HL-60 (cell line): ENCODE results near the gene FAM219B.

Source experiments
- DNase-seq, 2 experiments: peaks; one replicate each; pipeline ENCODE4 v3.0.0-alpha.2; 2010 to 2020; ENCODE audit warnings: low read depth in 1 of 2, low spot score in 1 of 2
- H3K27ac ChIP-seq: fragments of 250-450 bp; sonication (Bioruptor Pico); replicated peaks from 2 replicates; pipeline ENCODE4 v1.5.1; 2020; ENCODE audit warnings: mild to moderate bottlenecking, moderate library complexity
- H3K27me3 ChIP-seq: fragments of 250-450 bp; sonication (Bioruptor Pico); 2 replicates; pipeline ENCODE4 v1.5.1; 2021; ENCODE audit warnings: mild to moderate bottlenecking, moderate library complexity; ENCODE audit not compliant: insufficient read depth, poor library complexity, severe bottlenecking
- H3K4me3 ChIP-seq: replicated peaks from 2 replicates; pipeline ENCODE4 v1.5.1; 2011; ENCODE audit warnings: mild to moderate bottlenecking, control low read depth, low read length; ENCODE audit not compliant: insufficient read depth
- GABPA ChIP-seq: IDR thresholded peaks from 2 replicates; pipeline ENCODE4 v1.6.1; 2012; ENCODE audit warnings: low read depth
- POLR2AphosphoS5 ChIP-seq: IDR thresholded peaks from 2 replicates; pipeline ENCODE4 v1.6.1; 2012; ENCODE audit warnings: low read depth
- SPI1 ChIP-seq: IDR thresholded peaks from 2 replicates; pipeline ENCODE4 v1.6.1; 2012; ENCODE audit warnings: low read depth, mild to moderate bottlenecking, borderline replicate concordance
- TF ChIP-seq, protein P1 (sequence below): IDR thresholded peaks from one replicate; pipeline ENCODE4 v1.5.1; 2011; ENCODE audit warnings: low read length, control low read depth, inconsistent platforms; ENCODE audit not compliant: insufficient read depth
- TF ChIP-seq, protein P2 (sequence below): IDR thresholded peaks from 2 replicates; pipeline ENCODE4 v1.6.1; 2012; ENCODE audit warnings: low read depth; ENCODE audit not compliant: insufficient replicate concordance

FAM219B gene

DNA sequence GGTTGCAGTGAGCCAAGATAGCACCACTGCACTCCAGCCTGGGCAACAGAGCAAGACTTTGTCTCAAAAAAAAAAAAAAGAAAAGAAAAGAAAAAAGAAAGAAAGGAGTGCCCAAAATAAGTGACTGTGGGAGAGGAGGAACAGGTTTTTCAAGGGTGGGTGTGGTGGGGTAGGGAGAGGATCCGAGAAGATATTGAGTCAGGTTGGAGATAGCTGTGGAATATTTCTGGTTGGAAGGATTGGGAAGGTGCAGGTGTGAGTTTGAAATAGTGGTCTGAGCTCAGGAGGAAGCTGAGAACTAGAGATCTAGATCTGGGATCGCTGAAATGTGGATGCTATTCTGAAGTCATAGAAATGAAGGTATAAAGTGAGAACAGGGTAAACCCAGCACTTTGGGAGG, 41.3 kb downstream of the FAM219B start:
- no peak overlapping the region for H3K27ac ChIP-seq
- DNase-seq = no peak
- H3K4me3 ChIP-seq = no peak overlapping the region
- H3K27me3 ChIP-seq = no peaks in the 10 kb centered on the region
- TF ChIP-seq, protein P1, sequence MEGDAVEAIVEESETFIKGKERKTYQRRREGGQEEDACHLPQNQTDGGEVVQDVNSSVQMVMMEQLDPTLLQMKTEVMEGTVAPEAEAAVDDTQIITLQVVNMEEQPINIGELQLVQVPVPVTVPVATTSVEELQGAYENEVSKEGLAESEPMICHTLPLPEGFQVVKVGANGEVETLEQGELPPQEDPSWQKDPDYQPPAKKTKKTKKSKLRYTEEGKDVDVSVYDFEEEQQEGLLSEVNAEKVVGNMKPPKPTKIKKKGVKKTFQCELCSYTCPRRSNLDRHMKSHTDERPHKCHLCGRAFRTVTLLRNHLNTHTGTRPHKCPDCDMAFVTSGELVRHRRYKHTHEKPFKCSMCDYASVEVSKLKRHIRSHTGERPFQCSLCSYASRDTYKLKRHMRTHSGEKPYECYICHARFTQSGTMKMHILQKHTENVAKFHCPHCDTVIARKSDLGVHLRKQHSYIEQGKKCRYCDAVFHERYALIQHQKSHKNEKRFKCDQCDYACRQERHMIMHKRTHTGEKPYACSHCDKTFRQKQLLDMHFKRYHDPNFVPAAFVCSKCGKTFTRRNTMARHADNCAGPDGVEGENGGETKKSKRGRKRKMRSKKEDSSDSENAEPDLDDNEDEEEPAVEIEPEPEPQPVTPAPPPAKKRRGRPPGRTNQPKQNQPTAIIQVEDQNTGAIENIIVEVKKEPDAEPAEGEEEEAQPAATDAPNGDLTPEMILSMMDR = no peak
- no peak for TF ChIP-seq SPI1
- TF ChIP-seq, protein P2, sequence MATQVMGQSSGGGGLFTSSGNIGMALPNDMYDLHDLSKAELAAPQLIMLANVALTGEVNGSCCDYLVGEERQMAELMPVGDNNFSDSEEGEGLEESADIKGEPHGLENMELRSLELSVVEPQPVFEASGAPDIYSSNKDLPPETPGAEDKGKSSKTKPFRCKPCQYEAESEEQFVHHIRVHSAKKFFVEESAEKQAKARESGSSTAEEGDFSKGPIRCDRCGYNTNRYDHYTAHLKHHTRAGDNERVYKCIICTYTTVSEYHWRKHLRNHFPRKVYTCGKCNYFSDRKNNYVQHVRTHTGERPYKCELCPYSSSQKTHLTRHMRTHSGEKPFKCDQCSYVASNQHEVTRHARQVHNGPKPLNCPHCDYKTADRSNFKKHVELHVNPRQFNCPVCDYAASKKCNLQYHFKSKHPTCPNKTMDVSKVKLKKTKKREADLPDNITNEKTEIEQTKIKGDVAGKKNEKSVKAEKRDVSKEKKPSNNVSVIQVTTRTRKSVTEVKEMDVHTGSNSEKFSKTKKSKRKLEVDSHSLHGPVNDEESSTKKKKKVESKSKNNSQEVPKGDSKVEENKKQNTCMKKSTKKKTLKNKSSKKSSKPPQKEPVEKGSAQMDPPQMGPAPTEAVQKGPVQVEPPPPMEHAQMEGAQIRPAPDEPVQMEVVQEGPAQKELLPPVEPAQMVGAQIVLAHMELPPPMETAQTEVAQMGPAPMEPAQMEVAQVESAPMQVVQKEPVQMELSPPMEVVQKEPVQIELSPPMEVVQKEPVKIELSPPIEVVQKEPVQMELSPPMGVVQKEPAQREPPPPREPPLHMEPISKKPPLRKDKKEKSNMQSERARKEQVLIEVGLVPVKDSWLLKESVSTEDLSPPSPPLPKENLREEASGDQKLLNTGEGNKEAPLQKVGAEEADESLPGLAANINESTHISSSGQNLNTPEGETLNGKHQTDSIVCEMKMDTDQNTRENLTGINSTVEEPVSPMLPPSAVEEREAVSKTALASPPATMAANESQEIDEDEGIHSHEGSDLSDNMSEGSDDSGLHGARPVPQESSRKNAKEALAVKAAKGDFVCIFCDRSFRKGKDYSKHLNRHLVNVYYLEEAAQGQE = no peak
- no peak for TF ChIP-seq GABPA
- no peak for TF ChIP-seq POLR2AphosphoS5

DNA sequence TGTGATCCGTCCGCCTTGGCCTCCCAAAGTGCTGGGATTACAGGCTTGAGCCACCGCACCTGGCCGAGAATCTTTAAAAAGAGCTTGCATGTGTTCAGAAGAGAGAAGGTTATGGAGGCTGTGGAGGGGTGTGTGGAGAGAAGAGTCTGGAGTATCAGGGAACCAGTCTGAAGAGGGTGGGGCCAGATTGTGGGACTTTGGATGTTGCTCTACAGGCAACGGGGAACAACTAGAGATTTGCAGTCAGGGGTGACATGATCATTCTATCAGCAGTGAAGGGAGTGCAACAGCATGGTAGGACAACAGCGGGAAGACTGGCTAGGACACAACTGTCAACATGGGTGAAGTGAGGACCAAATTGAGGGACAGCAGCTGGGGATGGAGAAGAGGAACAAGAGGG, 42.4 kb downstream of the FAM219B start:
- no peak overlapping the region for H3K27ac ChIP-seq
- DNase-seq = no peak
- no peaks in the 10 kb centered on the region for H3K27me3 ChIP-seq
- TF ChIP-seq SPI1 (no peak), POLR2AphosphoS5 (no peak), GABPA (no peak)
- TF ChIP-seq, protein P2 = no peak
- TF ChIP-seq, protein P1 = no peak
- H3K4me3 ChIP-seq = no peak overlapping the region

DNA sequence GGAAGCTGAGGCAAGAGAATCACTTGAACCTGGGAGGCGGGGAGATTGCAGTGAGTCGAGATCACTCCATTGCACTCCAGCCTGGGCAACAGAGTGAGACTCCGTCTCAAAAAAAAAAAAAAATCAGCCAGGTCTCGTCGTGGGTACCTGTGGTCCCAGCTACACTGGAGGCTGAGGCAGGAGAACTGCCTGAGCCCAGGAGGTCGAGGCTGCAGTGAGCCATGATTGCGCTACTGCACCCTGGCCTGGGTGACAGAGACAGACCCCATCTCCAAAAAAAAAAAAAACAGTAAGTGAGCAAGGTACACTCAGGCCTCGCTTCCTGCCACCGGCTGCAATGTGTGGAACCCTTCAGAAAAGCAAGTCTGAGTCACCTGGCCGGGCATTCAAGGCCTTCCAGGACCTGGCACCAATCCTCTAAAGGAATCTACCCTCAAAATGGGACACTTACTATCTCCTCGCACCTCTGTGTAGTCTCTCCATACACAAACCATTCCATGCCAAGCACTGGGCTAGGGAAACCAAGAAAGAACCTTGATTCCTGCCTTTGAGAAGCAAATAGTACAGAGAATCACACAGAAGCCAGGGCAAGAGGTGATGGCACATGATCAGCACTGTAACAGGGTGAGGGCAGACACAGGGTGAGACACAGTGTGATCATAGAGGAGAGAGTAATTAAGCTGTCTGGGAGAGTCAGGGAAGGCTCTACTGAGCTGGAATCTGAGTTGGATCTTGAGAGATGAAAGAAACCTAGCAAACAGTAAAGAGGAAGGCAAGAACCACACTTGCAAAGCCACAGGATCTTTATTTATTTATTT, 43.2 kb downstream of the FAM219B start:
- H3K4me3 ChIP-seq = no peak overlapping the region
- no peak for DNase-seq
- TF ChIP-seq, protein P1 = no peak
- H3K27me3 ChIP-seq = no peaks in the 10 kb centered on the region
- no peak overlapping the region for H3K27ac ChIP-seq

DNA sequence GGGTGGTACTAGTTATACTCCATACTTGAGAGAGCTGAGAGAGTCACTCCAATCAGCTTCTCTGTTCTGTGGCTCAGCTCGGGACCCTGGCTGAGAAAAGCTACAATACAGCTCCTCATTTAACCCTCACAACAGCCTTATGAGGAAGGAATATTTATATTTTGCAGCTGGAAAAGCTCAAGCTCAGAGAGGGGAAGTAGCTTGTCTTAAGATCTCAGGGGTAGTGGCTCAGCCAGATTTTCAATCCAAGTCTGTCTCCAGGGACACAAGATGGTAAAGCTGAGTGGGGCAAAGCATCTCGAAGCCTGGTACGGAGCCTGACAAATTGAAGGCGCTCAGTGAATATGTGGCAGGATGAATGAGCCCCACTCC, 48.3 kb downstream of the FAM219B start:
- no peak for DNase-seq
- Histone ChIP-seq H3K27me3 (no peaks in the 10 kb centered on the region), H3K4me3 (no peak overlapping the region), H3K27ac (no peak overlapping the region)
- TF ChIP-seq, protein P1 = no peak
- TF ChIP-seq POLR2AphosphoS5 (no peak), GABPA (no peak), SPI1 (peak; percentile 53; the same call in 1 of the 2 replicates)
- TF ChIP-seq, protein P2 = no peak
